Dedifferentiated amniotic fluid mesenchymal stem cell (primary cell): Measurements from ENCODE around the gene SUN1.
"Not testable (repeated sequence)": the region's sequence is repeated elsewhere in the genome, so short reads cannot be mapped to it uniquely, and the experiment has no call there.

ENCODE experiments used
- DNase-seq: peaks from one replicate; pipeline ENCODE4 v3.0.0-alpha.2; 2016; ENCODE audit errors: extremely low spot score

The SUN1 gene

DNA sequence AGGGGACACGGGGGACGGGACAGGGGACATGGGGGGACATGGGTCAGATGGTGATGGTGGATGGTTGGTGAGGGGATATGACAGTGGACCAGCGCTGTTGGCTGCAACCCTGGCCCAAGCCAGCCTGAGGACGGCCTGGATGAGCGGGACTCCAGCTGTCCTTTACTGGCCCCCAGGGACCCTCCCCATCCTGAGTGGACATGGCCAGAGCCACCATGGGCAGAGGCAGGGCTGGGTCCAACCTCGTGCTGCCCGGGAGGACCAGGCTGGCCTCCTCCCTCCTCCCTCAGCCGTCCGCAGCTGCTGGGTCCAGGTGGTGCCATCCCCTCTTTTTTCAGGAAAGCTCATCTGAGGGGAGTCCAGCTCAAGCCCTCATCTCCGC, 74.5 kb downstream of the SUN1 start:
- DNase-seq = no peak

DNA sequence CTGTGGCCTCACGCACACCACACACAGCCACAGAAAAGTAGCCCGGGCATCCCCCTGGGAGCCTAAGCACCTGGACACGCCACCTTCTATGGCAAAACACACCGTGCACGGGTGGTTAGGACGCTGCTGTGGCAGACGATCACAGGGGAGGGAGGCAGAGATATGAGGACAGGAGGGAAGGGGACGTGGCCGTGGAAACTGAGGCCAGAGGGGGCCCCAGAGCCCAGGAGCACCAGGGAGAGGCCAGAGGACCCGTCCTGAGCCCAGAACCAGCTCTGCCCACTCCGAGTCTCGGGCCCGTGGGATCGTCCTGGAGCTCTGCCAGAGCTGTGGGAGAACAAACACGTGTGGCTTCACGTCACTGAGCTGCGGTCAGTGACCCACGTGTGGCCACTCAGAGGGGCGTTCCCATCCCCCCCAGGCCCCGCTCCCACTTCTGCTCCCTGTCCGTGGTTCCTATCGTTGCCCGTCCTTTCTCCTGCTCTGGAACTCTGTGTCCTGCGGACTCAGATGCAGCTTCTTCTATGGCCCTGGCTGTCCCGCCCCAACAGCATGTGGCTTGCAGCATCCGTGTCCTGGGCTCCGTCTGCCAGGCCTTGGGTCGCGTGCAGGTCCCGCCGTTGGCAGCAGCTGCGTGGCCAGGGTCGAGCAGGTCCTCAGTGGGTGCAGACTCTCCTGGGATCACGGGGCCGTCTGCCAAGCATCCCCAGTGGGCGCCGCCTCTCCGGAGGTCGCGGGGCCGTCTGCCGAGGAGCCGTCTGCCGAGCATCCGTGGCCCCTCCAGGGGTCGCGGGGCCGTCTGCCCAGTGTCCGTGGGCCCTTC, 75.1 kb downstream of the SUN1 start:
- DNase-seq = no peak

DNA sequence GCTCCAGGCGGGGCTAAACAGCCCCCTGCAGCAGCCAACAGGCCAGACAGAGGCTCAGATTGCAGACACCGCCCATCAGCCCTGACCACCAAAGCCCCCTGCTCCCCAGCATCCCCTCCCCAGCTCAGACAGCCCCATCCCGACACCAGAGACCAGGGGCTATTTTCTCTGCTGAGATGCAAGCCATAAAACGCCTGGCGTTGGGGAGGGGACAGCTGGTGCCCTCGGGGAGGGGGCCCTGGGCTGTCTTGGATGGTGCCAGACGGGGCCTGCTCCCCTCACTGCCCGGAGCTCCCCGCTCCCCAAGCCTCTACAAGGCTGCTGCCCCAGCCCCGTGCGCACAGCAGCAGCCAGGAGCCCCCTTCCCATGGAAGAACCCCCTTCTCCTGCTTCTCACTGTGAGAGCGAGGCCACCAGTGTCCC, 75.9 kb downstream of the SUN1 start:
- DNase-seq = no peak

DNA sequence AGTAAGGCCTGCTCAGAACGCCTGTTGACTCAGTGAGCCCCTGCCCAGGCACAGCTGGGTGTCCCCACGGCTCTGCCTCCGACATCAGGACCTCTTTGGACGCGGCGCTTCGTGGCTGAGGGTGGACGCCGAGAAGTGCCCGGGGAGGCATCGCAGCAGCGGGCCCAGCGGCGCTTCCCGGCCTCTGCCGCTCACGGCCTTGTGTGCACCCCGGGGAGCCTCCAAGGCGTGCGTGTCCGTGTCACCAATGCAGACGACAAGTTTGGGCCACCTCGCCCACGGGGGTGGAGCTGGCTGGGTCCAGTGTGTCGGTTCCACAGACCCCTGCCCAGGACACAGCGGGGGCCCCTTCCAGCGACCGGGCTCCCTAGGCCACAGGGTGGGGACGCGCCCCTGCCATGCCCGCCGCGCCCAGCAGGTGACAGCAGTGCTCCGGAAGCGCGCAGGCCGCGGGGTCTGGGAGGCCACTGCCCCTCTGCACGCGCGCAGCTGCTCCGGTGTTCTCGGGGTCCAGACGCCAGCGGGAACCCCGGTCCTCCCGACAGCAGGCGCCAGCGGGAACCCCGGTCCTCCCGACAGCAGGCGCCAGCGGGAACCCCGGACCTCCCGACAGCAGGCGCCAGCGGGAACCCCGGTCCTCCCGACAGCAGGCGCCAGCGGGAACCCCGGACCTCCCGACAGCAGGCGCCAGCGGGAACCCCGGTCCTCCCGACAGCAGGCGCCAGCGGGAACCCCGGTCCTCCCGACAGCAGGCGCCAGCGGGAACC, 76.5 kb downstream of the SUN1 start:
- not testable (repeated sequence) for DNase-seq

DNA sequence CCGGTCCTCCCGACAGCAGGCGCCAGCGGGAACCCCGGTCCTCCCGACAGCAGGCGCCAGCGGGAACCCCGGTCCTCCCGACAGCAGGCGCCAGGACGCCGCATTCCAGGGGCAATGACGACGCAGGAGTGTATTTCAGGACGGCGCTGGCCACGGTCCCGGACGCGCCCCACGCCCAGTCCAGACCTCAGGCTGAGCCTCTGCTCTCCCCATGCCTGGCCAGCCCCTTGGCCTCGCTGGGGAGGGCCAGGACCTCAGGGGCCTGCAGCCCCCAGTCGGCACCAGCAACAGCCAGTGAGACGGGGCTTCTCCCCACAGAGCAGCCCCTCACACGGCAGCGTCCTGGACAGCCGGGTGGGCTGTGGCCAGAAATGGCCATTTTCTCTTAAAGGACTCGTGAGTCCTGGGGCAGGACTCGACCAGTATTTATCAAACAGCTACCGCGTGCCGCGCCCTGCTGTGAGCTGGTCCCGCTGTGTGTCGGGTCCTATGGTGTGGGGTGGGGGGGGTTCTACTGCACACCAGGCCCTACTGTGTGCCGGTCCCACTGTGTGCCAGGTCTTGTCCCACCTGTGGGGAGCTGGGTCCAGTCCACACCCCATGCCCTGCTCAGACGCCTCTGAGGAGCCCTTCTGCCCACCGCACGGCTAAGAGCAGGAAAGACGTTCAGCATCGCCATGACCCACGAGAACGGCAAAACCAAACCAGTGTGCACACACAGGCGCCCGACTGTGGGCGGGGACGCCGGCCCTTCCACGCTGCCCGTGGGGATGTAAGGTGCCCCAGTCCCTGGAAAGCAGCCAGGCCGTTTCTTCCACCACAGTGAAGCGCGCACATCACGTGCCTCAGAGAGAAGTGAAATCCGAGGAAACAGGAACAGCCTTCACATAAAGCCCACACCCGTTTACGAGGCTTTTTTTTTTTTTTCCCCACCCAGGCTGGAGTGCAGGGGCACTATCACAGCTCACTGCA, 77.4 kb downstream of the SUN1 start:
- no peak for DNase-seq

DNA sequence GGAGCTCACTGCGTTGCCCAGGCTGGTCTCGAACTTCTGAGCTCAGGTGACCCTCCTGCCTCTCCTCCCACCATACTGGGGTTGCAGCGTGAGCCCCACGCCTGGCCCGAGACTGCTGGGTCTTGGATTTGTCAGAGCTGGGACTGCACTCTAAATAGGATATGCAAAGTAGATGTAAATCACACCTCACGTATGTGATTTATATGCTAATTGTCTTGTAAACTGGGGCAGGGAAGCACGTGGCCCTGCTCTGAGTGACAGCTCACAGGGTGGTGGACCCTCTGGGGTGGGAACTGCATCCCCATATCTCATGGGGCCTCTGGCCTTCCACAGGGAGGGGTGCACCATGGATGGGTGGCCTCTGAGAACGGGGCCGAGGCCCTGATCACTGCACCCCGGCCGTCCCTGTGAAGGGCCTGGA, 78.2 kb downstream of the SUN1 start:
- no peak for DNase-seq

DNA sequence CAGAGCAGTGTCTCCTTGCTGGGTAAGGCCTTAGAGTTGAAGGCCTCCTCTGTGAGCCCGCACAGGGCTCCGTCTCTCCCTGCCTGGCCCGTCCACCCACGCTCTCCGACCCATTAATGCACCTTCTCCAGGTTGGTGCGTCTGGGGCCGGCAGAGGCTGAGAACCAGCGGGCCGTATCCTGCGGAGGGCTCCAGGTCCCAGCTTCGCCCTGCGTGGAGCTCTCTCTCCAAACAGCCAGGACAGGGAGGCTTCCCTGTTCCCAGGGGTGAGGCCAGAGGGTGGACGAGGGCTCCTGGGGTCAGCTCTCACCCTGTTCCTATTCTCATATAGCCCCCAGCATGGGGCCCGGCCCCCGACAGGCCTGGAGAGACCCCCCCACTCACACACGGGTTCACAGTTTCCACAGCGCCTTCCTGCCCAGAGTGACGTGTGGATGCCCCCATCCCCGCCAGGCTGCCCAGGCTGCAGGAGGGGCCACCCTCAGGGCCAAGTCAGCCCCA, 78.7 kb downstream of the SUN1 start:
- DNase-seq = no peak

DNA sequence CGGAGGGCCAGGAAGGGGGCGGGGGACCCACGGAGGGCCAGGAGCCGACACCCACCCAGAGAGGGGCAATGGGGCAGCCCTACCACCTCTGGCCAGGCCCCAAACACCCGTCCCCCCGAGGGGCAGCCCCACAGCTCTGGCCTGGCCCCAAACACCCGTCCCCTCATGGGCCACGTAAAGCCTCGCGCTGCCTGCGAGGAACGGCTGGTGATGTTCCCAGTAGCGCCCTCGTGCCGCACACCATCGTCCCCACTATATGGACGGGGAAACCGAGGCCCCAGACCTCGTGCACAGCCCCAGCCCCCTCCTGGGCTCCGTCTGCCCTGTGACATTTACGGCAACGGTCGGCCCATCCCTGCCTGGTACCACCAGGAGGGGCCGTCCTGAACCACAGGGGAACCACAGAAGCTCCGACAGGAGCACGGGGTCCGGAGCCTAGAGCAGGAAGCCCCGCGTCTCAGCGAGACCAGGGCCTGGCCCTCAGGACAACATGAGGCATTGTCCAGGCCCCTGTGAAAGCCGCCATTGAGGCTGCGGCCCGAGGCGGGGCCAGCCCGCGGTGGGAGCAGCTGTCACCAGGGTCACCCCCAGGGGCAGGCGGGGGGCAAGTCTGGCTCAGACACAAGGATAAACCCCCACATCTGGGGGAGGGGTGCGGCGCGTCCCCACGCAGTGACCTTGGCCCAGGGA, 79.7 kb downstream of the SUN1 start:
- no peak for DNase-seq

DNA sequence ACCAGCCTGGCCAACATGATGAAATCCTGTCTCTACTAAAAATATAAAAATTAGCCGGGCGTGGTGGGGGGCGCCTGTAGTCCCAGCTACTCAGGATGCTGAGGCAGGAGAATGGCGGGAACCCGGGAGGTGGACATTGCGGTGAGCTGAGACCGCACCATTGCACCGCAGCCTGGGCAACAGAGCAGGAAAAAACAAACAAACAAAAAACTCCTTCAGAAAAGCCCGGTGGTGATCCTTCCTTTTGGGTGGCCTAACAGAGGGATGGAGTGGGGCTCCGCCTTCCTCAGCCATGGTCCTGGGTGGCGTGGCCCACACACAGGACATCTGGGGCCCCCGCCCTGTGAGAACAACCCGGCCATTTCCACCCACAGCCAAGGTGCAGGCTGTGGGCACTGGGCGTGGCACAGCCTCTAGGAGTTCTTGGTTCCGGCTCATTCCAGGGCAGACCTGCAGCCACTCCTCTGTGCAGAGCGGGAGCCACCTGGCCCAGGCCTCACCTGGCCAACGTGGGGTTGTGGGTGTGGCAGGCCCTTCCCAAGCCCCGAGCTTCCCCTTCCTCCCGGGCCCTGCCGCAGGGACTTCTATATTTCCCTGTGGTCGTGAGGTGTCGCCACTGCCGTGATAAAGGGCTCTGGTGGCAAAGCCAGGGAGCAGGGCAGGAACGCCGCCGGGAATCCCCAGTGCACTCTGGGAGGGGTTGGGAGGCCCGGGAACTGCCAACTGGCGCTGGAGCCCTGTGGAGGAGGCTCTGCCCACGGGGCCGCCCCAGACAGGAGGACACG, 81.7 kb downstream of the SUN1 start:
- DNase-seq = no peak

DNA sequence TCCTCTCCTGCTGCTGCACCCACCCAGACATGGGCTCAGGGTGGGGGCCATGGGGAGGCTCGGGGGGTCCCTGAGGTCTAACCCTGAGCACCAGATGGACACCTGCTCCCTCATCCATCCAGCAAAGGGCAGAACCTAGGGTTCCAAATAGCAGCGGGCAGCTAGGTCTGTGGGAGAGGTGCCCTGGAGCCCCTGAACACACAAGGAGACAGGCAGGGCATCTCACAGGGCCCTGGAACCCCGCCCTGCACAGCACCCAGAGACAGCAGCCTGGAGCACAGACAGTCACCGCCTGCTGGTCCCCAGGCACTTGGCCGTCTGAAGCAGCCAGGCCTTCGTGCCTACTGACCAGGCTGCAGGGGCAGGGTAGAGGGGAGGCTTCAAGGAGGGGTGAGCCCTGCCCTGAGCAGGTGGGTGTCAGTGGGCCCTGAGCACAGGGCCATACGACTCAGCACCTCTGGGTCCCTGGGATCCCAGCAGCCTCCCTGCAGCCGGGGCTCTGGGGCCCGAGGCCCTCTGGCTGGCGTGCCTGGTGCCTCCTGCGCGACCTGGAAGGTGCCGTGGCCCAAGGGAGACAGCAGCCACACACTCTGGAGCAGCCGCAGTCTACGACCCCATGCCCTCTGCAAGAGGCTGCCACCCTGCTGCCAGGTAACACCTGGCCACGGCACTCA, 82.4 kb downstream of the SUN1 start:
- DNase-seq = no peak

DNA sequence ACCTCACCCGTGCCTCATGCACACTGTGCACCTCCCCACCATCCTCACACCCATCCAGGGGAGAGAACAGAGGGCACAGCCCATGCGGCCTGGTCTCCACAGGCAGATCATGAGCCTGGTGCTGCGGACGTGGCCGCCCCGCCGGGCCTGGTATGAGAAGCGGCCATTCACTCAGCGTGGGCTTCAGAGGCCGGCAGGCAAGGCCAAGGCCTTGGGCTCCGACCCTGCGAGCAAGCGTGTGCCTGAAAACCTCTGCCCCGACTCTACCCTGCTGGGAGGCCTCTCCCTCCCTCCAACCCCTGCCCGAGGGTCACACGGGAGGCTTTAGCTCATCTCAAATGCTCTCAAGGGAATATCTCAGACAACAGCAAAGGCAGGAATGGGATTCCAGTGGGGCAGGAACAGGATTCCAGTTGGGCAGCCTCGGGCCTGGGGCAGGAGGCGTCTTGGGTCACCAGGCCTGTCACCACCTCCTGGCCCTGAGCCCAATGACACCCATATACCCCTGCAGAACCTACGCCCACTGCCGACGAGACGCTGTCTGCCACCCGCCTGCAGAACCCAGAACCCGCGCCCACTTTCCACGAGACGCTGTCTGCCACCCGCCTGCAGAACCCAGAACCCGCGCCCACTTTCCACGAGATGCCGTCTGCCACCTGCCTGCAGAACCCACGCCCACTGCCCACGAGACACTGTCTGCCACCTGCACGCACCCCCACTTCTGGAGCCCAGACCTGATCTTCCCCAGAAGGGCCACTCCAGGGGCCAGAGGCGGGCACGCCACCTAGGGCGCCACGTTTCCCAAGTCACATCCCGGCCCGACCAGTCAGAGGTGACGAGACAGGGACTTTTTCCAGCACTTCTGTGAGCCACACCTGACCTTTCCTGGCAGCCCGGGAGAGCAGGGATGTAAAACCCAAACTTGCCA, 83.3 kb downstream of the SUN1 start:
- DNase-seq = no peak

DNA sequence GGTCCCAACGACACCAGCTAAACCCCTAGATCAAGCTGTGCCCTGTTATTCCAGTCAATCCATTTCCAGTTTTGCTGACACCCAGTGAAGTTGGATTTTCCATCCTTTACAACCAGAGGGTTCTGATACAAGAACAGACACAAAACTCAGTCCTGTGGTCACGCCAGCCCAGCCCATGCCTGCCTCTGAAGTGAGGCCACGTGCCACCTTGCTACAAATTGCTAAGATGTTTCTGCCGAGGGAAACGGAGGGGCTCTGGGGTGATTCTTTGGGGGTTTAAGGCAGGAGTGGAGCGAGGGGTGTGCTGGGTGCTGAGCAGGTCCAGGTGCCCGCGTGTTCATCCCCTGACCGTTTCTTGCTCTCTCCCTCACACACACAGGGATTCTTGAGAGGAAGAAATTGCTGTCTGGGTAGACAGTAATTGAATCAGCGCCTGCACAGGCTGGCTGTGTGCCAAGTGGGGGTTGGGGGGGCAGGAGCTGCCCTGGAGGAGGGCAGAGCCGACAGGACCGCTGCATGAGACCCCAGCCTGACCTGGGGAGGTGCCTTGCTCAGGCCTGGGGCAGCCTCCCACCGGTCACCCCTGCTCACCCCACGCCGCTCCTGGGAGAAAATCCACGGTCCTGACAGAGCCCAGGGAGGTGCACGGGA, 84.1 kb downstream of the SUN1 start:
- DNase-seq = no peak

DNA sequence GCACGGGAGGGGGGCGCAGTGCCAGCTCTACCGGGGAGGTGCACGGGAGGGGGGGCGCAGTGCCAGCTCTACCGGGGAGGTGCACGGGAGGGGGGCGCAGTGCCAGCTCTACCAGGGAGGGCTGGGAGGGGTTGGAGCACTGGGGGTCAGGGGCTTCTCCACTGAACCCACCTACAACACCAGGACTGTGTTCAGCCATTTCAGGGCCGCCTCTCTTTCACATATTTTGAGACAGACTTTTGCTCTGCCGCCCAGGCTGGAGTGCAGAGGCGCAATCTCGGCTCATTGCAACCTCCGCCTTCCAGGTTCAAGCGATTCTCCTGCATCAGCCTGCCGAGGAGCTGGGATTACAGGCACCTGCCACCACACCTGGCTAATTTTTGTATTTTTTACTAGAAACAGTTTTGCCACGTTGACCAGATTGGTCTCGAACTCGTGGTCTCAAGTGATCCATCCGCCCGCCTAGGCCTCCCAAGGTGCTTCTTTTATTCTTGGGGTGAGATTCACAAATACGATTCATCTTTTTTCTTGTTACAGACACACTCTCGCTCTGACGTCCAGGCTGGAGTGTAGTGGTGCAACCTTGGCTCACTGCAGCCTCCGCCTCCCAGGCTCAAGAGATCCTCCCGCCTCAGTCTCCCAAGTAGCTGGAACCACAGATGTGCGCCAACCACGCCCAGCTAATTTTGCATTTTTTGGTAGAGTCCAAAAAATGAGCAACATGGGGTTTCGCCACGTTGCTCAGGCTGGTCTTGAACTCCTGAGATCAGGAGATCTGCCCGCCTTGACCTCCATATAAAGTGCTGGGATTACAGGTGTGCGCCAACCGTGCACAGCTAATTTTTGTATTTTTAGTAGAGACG, 85.2 kb downstream of the SUN1 start:
- DNase-seq = no peak

DNA sequence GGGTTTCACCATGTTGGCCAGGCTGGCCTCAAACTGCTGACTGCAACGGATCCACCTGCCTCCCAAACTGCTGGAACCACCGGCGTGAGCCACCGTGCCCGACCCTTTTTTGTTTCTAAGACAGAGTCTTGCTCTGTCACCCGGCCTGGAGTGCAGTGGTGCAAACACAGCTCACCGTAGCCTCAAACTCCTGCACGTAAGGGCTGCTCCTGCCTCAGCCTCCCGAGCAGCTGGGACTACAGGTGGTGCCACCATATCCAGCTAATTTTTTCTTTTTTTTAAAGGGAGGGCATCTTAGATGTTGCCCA, 85.8 kb downstream of the SUN1 start:
- no peak for DNase-seq

DNA sequence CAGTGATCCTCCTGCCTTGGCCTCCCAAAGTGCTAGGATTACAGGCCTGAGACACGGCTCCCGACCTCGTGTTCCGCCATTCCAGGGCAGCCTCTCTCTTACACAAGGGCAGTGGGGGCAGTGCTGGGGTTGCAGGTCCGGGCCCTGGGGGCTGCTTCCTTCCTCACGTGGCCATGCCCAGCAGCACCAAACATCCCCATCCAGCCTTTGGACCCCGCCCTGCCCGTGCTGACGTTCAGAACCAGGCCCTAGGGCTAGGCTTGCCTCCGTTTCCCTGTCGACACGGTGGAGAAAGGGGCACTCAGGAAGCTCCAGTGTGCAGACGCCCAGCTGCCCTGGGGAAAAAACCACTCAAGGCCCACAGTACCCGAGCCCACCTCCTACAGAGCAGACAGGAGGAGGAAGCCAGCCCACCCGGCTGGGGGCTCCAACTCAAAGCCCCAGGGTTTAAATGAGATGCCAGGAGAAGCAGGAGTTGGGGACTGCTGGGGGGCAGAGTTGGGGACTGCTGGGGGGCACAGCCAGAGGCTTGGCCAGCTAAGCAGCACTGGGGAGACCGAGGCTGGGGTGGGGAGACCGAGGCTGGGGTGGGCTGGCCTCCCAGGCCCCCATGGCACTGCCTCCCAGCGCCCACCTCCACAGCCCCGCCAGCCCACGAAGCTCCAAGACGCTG, 86.3 kb downstream of the SUN1 start:
- DNase-seq = no peak

DNA sequence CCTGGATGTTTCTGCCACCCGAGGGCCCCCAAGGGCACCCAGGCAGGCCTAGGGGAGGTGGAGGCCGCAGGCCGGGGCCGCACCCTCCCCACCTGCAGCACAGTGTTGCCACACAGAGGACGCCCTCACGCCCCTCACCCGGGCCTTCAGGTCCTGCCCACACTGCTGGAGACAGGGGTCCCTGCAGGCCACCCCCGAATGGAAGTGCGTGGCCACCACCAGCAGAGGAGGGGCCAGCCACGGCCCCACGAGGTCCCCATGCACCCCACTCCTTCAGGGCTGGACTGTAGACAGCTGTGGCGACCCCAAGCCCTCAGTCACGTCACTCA, 86.8 kb downstream of the SUN1 start:
- no peak for DNase-seq

DNA sequence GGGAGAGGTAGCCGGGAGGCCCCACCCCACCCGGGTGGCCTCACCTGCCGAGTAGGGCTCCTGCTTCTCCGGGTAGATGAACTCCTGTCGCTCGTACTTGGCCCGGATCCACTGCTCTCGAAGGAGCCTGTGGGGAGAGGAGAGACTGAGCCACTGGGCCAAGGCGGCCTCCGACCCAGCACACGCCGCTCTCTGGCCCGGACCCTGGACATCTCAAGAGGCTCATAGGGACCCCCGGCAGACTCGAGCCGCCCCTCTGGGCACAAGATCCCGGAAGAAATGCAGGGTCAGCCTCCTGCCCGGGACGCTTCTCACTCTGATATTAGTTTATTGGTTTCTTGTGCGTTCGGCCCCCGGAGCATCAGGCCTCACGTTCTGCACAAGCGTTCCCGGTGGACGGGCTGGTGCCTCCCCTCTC, 87.7 kb downstream of the SUN1 start:
- DNase-seq = no peak
